Peyer's patch (tissue), 4 donors: ENCODE data around the gene ANO2. TPM values are rescaled to one million over a fixed set of nuclear protein-coding genes. Genes with fewer than 3 reads are reported as not detected.

ENCODE experiments used
- DNase-seq, 3 donors: peaks; one replicate each; pipeline ENCODE4 v3.0.0-alpha.2; 2017 to 2019
- H3K27ac ChIP-seq, 4 donors: fragments of 200-600 bp; sonication (generic); one replicate each; pipeline ENCODE4 v1.5.1; 2016 to 2019
- H3K27me3 ChIP-seq, 2 donors: fragments of 200-600 bp; sonication (generic); one replicate each; pipeline ENCODE4 v1.5.1; 2019
- H3K36me3 ChIP-seq, 3 donors: fragments of 200-600 bp; sonication (generic); one replicate each; pipeline ENCODE4 v1.5.1; 2016 to 2019
- H3K4me1 ChIP-seq, 4 donors: fragments of 200-600 bp; sonication (generic); one replicate each; pipeline ENCODE4 v1.5.1; 2016 to 2019
- H3K4me3 ChIP-seq, 4 donors: fragments of 200-600 bp; sonication (generic); 1 replicate in 3 of 4; 2 replicates in 1 of 4; pipeline ENCODE4 v1.5.1; 2016 to 2019; ENCODE audit warnings: mild to moderate bottlenecking in 1 of 4
- H3K9me3 ChIP-seq, 4 donors: fragments of 200-600 bp; sonication (generic); one replicate each; pipeline ENCODE4 v1.5.1; 2016 to 2019; ENCODE audit warnings: mild to moderate bottlenecking in 1 of 4
- CTCF ChIP-seq, 6 experiments: fragments of 450-650 bp in 4 of 6; fragments of 200-600 bp in 2 of 6; sonication (generic) in 1 of 6; IDR thresholded peaks; one replicate each; pipeline ENCODE4 v1.5.1; 2017 to 2019; ENCODE audit warnings: antibody characterized with exemption in 6 of 6, mild to moderate bottlenecking in 3 of 6, moderate library complexity in 1 of 6
- POLR2A ChIP-seq, 2 donors: fragments of 450-650 bp; IDR thresholded peaks; one replicate each; pipeline ENCODE4 v1.5.1; 2017; ENCODE audit warnings: antibody characterized with exemption in 2 of 2, mild to moderate bottlenecking in 2 of 2, moderate library complexity in 2 of 2
- total RNA-seq, 4 donors: library from RNA; depleted of rRNA; stranded (reverse); fragments of >200 nt; gene quantifications; one replicate each; pipeline ENCODE4 v1.1.0, GENCODE V29; 2016

ANO2 gene
- total RNA-seq, 4 donors from 2014 or later: 0.53 to 23.9 (median 5.8) TPM

DNA sequence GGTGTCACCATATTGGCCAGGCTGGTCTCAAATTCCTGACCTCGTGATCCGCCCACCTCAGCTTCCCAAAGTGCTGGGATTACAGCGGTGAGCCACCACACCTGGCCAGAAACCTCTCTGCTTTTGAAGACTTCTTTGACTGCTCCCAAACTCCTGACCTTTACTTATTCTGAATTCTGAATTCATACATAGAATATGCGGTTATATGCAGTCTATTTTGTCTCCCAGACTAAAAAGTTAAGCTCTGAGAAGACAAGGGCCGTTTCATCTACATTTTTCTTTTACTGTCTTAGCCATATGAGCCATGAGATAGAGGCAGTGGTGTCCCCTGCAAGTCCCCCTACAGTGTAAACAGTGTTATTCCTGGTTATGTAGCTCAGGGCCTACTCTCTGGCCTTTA is 333.9 kb downstream of the ANO2 start:
- TF ChIP-seq CTCF (IDR thresholded peaks at IDR 0.05): no peak
- no peak for TF ChIP-seq POLR2A (IDR thresholded peaks at IDR 0.05)
- no peaks in the 10 kb centered on the region for H3K9me3 ChIP-seq
- no peak overlapping the region for H3K4me3 ChIP-seq
- no peak overlapping the region for H3K27ac ChIP-seq
- no peaks in the 10 kb centered on the region for H3K4me1 ChIP-seq
- DNase-seq: no peak
- no peaks in the 10 kb centered on the region for H3K27me3 ChIP-seq
- no peaks in the 10 kb centered on the region for H3K36me3 ChIP-seq

DNA sequence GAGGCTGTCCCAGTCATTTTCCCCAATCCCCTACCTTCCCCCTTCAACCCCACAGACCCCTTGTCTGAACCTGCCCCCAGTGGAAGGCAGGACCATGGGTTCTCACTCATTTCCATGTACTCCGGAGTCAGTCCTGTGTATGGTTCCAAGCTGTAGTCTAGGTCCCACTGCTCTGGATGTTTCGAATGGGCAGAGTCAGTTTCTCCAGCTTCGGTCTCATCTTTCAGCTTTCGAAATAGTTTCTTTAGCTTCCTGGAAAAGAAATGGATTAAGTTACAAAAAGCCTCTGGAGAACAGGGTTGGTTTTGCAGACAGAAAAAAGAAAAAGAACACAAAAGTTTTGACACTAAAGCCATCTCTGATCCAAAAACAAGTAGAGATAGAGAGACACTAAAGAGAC is 345.7 kb downstream of the ANO2 start:
- no peak overlapping the region for H3K4me3 ChIP-seq
- no peaks in the 10 kb centered on the region for H3K4me1 ChIP-seq
- no peak for DNase-seq
- TF ChIP-seq POLR2A (IDR thresholded peaks at IDR 0.05) (no peak), CTCF (IDR thresholded peaks at IDR 0.05) (no peak)
- no peaks in the 10 kb centered on the region for H3K9me3 ChIP-seq
- H3K27me3 ChIP-seq: no peaks in the 10 kb centered on the region
- no peaks in the 10 kb centered on the region for H3K36me3 ChIP-seq
- H3K27ac ChIP-seq: no peak overlapping the region

DNA sequence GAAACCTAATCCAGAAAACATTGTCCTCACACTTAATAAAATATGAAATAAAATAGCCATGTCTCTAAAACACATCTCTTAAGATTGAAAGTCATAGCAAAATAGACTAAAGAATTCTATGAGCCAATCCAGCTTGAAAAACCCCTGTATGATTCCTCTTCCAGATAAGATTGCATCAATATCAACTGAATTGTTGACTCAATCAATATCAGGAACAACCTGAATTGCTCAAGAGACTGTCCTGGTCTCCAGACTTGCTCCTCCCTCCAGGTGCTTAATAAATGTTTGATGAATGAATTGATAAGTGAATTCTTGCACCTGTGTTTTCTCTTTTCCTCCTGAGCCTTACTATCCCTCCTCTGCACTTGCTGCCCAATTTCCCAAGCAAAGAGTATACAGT is 351.1 kb downstream of the ANO2 start:
- Histone ChIP-seq H3K4me3 (no peak overlapping the region), H3K9me3 (no peaks in the 10 kb centered on the region), H3K4me1 (no peaks in the 10 kb centered on the region), H3K36me3 (no peaks in the 10 kb centered on the region), H3K27me3 (no peaks in the 10 kb centered on the region), H3K27ac (no peak overlapping the region)
- DNase-seq: no peak
- TF ChIP-seq CTCF (IDR thresholded peaks at IDR 0.05): no peak
- no peak for TF ChIP-seq POLR2A (IDR thresholded peaks at IDR 0.05)

GRCh38 chr12:5593086-5593485 is 352.0 kb downstream of the ANO2 start:
- Histone ChIP-seq H3K4me1 (no peaks in the 10 kb centered on the region), H3K27me3 (no peaks in the 10 kb centered on the region), H3K4me3 (no peak overlapping the region), H3K27ac (no peak overlapping the region), H3K9me3 (no peaks in the 10 kb centered on the region), H3K36me3 (no peaks in the 10 kb centered on the region)
- TF ChIP-seq POLR2A (IDR thresholded peaks at IDR 0.05) (no peak), CTCF (IDR thresholded peaks at IDR 0.05) (no peak)
- DNase-seq: no peak

GRCh38 chr12:5592310-5592709 is 352.7 kb downstream of the ANO2 start:
- no peaks in the 10 kb centered on the region for H3K36me3 ChIP-seq
- DNase-seq: no peak

More at GRCh38 chr12:5592310-5592709, 352.7 kb downstream of the ANO2 start:
- no peak for TF ChIP-seq POLR2A (IDR thresholded peaks at IDR 0.05)
- TF ChIP-seq CTCF (IDR thresholded peaks at IDR 0.05): no peak
- H3K27ac ChIP-seq: no peak overlapping the region
- H3K27me3 ChIP-seq: no peaks in the 10 kb centered on the region
- no peaks in the 10 kb centered on the region for H3K4me1 ChIP-seq
- no peaks in the 10 kb centered on the region for H3K9me3 ChIP-seq
- no peak overlapping the region for H3K4me3 ChIP-seq
